GM19438 (cell line): Measurements from ENCODE around the gene PRXL2A.
"Not testable (repeated sequence)": the region's sequence is repeated elsewhere in the genome, so short reads cannot be mapped to it uniquely, and the experiment has no call there.

Experiments
- ATAC-seq: cut with Tn5 transposase; IDR thresholded peaks from one replicate; pipeline ENCODE4 v1.9.1; 2021; ENCODE audit warnings: low read depth; ENCODE audit not compliant: unreplicated experiment

Gene PRXL2A, protein sequence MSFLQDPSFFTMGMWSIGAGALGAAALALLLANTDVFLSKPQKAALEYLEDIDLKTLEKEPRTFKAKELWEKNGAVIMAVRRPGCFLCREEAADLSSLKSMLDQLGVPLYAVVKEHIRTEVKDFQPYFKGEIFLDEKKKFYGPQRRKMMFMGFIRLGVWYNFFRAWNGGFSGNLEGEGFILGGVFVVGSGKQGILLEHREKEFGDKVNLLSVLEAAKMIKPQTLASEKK

DNA sequence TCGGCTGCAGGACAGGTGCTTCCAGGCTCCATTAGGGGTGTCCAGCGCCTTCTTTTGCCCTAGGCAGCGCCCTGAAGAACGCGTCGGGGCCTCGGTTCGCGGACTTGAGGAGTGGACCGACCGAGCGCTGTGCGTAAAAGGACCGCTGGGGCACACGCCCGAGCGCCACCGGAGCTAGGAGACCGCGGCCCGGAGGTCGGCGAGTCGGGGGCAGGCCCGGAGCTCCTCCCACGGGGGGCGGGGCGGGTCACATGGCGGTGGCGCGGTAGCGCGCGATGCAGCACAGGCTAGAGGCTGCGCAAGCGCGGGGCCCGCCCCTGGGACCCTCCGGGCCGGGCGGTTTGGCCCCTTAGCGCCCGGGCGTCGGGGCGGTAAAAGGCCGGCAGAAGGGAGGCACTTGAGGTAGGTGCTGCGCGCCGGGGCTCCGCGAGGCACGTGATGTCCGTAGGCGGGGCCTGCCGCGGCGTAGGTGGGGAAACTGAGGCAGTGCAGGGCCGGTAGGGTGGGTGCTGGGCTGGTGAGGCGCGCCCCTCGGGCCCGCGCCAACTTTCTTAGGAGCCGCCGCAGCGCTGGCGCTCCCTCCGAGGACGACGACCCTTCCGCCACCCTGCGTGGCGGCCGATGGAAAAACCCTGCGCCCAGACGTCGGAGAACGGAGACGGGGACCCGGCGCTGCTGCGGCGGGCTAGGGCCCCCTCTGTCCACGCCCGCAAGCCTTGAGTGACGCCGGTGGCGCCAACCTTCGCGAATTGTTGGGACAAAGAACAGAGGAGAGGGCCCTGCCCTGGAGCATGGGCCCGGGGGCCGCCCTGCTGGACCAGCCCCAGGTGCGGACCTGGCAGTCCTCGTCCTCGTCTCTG, at the start of gene PRXL2A:
Gene PRXL2A (plus strand): TSS at position 310 of the 860 bp plus-strand sequence. CDS start 11,917 bp downstream, outside the sequence.
- ATAC-seq: peak; percentile 97

DNA sequence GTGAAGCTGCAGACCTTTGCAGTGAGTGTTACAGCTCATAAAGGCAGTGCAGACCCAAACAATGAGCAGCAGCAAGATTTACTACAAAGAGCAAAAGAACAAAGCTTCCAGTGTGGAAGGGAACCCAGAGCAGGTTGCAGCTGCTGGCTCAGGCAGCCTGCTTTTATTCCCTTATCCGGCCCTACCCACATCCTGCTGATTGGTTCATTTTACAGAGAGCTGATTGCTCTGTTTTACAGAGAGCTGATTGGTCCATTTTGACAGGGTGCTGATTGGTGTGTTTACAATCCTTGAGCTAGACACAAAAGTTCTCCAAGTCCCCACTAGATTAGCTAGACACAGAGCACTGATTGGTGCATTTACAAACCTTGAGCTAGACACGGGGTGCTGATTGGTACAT, 49.4 kb upstream of the PRXL2A start:
- not testable (repeated sequence) for ATAC-seq

DNA sequence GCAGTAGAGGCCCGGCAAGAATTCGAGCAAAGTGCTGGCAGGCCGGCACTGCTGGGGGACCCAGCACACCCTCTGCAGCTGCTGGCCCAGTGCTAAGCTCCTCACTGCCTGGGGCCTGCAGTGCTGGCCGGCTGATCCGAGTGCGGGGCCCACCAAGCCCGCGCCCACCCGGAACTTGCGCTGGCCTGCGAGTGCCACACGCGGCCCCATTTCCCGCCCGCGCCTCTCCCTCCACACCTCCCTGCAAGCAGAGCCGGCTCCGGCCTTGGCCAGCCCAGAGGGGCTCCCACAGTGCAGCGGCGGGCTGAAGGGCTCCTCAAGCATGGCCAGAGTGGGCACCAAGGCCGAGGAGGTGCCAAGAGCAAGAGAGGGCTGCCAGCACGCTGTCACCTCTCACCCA, 48.7 kb upstream of the PRXL2A start:
- ATAC-seq: no peak

DNA sequence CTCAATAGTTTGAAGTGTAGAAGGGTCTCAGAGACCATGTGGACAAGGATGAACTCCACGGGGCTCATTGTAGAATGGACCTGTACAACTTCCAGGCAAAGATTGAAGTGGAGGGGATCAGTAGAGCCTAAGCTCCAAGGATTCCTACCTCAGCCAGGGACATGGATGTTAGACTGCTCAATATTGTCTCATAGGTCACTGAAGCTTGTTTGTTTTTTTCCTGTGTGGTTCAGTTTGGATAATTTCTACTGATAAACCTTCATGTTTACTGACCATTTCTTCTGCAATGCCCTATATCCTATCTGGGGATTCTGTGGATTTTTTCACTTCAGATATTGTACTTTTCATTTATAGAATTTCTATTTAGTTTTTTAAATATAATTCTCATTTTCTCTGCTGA, 42.8 kb upstream of the PRXL2A start:
- no peak for ATAC-seq

DNA sequence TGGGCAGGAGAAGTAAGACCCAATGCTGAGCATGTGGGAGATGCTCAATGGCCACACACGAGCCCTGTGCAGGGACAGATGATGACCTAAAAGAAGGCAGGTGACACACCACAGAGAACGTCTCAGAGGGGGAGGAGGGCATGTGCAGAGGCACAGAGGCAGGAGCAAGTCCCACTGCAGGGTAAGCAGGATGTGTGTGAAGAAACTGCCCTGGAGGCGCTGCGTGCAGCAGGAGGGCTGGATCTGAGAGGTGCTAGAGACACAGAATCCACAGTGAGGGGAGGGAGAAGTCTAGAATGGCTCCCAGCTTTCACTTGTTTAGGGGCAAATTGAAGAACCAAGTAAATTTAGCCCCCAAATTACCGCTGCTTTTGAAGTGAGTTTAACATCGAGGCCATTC, 36.9 kb upstream of the PRXL2A start:
- ATAC-seq: no peak

DNA sequence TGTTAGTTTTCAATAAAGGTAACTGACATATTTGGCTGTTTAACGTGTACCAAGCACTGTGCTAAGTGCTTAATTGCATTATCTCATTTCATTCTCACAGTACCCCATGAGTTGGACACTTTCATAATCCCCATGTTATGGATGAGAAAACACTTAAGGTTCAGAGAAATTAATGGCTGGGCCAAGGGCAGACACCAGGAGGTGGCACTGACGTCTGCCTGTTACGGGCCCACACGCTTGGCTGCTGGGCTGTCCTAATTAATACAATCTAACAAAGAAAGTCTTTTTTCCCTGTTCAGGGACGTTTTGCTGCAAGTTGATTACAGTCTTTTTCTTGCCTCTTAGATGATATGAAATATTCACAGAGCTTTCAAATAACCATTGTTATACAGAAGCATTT, 35.7 kb upstream of the PRXL2A start:
- no peak for ATAC-seq

DNA sequence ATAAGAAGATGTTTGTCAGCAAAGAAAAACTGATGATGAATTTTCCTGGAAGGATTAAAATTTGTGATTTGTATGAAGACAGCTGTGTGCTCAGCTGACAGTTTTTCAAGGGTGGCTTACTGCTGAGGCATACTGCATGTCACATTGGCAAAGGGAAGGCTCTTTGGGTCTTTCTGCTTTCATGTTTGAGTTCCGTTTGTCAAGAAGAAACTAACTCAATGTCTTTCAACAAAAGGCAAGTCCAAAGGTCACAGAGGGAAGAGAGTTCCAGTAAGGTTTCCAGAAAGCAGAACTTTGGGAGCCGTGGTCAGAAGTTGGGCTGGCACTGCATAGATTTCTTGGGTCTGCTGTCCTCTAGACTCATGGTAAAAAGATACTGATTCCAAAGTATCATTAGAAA, 34.8 kb upstream of the PRXL2A start:
- no peak for ATAC-seq

DNA sequence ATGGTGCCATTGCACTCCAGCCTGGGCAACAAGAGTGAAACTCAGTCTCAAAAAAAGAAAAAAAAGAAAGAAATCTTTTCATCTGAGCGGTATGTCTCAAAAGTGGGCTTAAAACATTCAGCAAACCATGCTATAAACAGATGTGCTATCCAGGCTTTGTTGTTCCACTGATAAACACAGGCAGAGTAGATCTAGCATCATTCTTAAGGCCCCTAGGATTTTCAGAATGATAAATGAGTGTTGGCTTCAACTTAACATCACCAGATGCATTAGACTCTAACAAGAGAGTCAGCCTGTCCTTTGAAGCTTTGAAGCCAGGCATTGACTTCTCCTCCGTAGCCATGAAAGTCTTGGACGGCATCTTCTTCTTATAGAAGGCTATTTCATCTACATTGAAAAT, 28.6 kb upstream of the PRXL2A start:
- ATAC-seq: no peak

DNA sequence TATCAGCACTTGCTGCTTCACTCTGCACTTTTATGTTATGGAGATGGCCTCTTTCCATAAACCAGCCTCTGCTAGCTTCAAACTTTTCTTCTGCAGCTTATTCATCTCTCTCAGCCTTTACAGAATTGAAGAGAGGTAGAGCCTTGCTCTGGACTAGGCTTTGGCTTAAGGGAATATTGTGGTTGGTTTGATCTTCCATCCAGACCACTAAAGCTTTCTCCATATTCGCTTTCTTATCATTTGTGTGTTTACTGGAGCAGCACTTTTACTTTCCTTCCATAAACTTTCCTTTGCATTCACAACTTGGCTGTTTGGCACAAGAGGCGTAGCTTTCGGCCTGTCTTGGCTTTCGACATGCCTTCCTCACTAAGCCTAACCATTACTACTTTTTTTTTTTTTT, 28.2 kb upstream of the PRXL2A start:
- no peak for ATAC-seq

DNA sequence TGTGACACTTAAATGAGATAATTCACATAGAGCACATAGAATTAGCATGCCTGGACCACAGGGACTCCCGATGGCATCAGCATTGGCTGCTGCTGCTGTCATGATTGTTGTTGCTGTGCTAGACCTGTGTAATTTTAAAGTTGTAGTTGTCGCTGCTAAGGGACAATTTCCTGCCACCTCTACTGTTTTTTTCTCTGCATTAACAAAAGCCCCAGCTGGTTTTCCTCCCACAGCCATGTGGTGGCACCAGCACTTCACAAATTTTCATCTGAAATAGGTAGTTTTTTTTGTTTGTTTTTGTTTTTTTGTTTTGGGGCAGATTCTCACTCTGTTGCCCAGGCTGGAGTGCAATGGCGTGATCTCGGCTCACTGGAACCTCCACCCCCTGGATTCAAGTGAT, 25.4 kb upstream of the PRXL2A start:
- ATAC-seq: no peak

DNA sequence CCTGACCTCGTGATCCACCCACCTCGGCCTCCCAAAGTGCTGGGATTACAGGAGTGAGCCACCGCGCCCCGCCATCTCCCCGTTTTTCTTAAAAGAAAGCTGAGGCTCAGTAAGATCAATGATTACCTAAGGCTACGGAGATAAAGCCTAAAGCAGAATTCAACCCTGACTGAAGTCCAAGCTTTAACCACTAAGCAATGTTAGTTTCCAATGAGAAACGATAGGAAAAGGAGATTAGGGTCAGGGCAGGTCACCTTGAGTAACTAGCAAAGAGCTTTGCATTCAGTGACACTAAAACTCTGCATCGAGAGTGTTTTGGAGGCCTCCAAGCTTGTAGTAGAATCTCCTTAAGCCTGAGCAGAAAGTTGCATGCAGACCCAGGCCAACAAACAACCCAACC, 17.6 kb upstream of the PRXL2A start:
- no peak for ATAC-seq

DNA sequence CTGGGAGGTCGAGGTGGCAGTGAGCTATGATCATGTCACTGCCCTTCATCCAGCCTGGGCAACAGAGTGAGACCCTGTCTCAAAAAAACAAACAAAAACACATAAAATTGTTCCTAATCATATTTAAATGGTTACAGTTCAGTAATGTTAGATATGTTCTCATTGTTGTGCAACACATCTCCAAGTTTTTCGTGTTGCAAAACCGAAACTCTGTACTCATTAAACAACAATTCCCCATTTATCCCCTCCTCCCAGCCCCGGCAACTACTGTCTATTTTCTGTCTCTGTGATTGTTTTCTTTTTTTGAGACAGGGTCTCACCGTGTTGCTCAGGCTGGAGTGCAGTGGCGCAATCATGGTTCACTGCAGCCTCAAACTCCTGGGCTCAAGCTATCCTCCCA, 16.1 kb upstream of the PRXL2A start:
- no peak for ATAC-seq

DNA sequence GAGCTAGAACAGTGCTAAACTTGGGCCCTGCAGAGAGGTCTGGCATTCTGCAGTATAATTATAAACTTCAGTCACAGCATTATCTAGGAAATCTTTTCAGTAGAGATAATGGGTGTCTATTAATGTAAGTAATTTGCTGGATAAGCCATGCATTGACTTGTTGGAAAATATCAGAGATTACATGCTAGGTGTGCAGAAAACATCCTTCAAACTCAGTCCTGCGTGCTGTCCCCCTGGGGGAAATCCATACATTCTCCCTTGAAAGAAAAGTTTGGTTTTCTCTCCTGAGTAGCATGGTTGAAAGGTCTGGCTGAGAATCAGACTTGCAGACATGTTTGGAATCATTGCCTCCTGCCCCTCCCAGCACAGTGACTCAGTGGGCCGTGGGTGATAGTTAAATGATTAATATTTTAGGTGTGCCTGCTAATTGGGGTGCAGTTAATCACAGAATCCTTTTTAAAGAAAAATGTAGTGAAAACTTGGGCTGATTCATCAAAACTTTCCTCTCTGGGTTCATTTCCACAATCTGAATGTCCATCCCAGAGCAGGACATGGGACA, 13.9 kb upstream of the PRXL2A start:
- ATAC-seq: no peak

DNA sequence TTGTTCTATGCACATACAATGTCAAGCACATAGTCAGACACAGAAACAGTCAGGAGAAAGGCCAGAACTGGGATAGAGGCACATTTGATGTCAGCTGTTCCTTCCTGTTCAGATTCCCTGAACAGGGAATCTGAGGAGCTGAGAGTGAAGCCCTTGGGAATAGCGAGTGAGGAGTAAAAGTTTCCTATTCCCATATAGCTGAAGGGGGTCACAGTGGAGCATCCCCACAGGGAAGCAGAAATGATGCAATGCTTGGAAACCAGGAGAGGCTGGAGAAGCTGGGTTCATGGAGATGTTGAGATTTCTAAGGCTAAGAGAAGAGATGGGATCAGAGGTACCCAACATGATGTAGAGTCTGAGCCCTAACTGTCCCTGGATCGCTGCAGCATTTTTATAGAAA, 11.3 kb upstream of the PRXL2A start:
- ATAC-seq: no peak

DNA sequence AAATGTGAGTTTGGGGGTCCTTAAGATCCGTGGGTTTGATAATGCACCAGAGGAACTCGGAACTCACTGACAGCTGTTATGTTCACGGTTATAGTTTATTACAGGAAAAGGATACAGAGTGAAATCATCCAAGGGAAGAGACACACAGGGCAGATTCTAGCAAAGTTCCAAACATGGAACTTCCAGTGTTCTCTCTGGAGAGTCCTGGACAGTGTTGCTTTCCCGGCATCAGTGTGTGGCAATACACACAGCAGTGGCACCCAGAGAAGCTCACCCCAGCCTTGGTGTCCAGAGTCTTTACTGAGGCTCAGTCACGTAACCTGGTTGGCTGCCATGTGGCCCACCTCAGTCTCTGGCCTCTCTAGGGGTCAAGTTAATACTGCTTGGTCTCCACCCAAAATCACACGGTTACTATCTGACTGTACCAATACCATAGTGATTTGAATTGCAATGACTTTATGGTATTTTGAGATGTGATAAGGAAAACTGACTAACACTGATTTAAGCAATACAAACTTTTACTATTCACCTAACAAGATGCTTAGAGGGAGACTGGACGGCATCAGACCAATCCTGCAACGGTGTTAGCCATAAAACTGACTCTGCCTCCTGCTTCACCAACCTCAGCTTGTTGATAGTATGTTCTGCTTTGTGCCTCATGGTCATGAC, 8.1 kb upstream of the PRXL2A start:
- ATAC-seq: no peak

DNA sequence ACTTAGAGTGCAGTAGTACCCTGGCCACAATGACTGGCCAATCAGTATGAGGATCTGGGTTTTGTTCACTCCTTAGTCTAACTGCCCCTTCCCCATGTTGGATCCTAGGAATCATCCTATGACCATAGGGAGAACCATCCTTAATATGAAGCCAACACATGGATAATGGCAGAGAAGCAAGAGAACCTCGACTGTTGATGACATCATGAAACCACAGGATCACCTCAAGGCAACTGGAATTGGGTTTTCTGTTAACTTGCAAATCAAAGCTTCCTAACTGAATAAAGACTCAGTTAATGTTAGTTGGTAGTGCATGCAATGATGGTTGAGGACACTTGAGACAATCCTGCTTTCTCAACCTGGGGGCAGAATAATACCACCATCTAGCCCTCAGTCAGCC, 3.3 kb upstream of the PRXL2A start:
- ATAC-seq: no peak

DNA sequence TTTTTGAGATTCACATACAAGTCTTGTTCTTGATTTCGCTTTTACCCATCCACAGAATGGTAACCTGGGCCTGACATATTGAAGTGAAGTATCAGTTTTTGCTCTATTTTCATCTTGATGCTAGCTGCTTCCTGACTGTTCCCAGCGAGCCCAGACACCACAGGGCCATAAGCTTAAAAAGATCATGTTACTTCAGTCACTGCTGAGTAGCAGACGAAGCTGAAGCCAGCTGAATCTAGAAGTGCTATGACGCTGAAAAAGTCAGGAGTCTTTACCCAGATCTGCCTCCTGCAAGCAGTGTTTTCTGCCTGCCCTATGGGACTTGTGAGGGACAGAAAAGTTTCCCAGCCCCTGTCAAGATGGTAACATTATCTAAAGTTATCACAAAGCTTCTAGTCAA, 2.7 kb upstream of the PRXL2A start:
- no peak for ATAC-seq

DNA sequence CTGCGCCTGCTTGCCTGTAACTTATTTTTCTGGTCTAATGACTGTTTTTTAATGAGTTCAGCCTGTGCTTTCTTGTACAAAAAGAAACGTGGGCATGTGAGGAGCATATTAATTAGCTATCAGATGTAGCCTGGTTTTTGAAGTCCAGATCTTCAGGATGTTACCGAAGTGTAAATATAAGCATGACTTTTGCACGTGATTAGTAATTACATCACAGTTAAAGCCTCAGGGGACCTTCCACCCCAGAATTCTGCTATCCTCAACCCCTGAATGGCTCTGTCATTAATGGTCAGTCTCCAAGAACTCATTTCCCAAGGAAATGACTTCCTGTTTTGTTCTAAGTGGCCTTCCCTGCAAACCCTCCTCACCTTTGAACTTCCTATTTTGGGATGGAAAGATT, 2.1 kb upstream of the PRXL2A start:
- no peak for ATAC-seq

DNA sequence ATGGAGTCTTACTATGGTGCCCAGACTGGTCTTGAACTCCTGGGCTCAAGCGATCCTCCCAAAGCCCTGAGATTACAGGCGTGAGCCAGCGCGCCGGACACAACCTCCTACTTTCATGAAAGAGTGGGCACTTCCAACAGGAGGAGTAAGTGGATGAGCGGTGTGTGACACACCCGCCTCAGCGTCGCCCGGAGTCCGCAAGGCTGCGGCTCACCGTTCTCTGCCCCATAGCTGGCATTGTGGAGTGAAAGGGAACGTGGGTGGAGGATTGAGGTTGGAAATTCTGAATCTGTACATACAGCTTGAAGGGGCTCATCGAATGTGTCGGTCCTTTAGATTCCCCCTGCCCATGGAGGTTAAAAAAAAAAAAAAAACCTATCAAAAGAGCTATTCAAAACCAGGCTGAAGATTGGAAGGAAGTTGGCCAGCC, 524 bp upstream of the PRXL2A start:
- ATAC-seq: peak; percentile 31

DNA sequence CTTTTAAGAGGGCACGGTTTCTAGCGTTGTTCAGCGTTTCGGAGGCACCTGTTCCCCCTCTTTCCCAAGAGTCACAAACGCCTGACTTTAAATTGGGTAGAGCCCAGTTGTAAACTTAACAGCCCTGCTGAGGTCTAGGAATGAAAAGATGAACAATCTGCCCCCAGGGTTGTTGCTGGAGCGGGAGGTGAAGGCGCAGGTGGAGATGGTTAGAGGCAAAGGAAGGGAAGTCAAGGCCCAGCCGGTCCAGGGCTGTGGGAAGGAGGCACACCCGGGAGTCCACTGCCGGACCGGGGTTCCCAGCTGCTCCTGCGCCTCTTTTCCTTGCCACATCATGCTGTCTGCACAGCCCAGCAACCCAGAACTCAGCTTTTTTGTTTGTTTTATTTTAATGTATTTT, 770 bp downstream of the PRXL2A start:
- ATAC-seq: no peak

DNA sequence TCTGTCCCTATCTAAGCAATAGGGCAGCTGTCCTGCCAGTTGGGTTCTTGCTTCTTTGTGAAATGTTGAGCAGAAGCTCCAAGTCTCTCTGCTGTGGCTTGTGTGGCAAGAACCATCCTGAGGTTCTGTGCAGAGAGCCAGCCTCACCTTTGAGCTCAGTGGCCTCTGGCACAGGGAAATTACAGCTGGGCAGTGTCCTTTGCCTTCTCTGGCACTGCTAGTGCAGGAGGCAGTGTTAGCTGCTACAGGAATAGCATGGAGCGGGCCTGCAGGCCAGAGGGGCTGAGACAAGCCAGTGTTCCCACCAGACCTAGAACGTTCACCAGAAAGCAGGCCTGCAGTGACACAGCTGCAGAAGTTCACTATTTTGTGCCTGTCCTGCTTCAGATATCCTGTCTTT, 1.8 kb downstream of the PRXL2A start:
- no peak for ATAC-seq
